ENCODE results near the gene NSUN3. TPM values are rescaled to one million over a fixed set of nuclear protein-coding genes. Genes with fewer than 3 reads are reported as not detected.

NSUN3 gene
- 10.4 and 16.4 TPM in 2 replicates for total RNA-seq (2014; rRNA removed; shearing (Covaris generic))
- 13.5 and 17.7 TPM in 2 replicates for total RNA-seq (2022)
- Bru-seq, nascent RNA = percentile 78 among the genes with signal in this experiment
- percentile 57 among the genes with signal in this experiment for BruChase-seq, experiment 1, labeled RNA remaining after a 6-hour chase
- percentile 66 among the genes with signal in this experiment for BruChase-seq, experiment 2, labeled RNA remaining after a 2-hour chase
- long read RNA-seq, transcript NSUN3-201 (6 exons, 3,289 nt) = major isoform, 10 of 15 reads
- long read RNA-seq, partial matches to known transcripts = 0 of 15 reads
- long read RNA-seq, other reads (novel, unspliced or antisense) = 5 of 15 reads

DNA sequence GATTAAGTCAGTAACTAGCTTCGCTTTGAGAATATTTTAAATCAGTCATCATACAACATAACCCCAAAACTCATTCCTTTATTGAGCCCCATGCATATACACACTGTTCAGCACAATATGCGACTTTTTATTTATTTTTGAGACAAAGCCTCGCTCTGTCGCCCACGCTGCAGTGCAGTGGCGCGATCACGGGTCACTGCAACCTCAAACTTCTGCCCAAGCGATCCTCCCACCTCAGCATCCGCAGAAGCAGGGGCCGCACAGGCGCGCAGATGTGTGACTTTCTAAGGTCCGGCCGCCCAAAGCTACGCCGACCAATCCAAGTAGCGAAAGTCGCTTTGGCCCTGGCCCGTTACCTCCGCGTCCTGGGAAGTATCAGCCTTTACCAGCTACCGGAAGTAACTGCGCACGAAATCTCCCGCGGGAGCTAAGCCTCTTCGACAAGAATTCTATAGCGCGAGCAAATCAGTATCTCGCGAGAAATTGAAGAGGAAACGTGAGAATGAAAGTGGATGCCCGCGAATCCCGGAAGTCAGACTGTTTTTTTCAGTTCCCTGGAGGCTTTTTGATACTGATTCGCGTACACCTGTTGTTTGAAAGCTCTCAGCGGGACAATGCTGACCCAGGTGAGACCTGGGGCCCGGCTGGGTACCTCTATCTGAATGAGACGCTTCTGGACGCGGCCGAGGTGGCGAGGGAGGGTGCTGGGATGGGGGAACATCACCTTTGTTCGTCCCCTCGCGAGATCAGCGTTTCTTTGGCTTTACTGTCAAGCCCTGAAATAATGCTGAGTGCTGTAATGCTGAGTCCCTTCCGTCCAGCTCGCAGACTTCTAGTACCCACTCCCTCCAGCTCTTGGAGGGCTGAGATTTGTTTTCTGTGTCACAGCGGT is at the start of gene NSUN3, which contains the start of gene DHFR2:
NSUN3 (plus strand) TSS at position 549 of the 892 bp plus-strand sequence; CDS start at position 615, 66 bp downstream.
DHFR2 (minus strand) TSS at position 404 of the 892 bp plus-strand sequence. CDS start 1,405 bp downstream, outside the sequence.
- peak within 1 kb of the TSS; percentile 96 for H2AFZ ChIP-seq (ENCODE audit: low read length)
- H3K79me2 ChIP-seq (ENCODE audit: insufficient read depth, low read depth, low read length) = peaks cover 40% of the 10 kb centered on the region
- H4K20me1 ChIP-seq (ENCODE audit: insufficient read depth, low read length) = no peaks in the 10 kb centered on the region
- TF ChIP-seq EZH2phosphoT487 (IDR thresholded peaks at IDR 0.05; ENCODE audit: borderline replicate concordance, low read depth, low read length) = no peak
- TF ChIP-seq CTCF (conservative IDR thresholded peaks at IDR 0.05; ENCODE audit: low read length) = no peak
- intact Hi-C loops (cut with micrococcal nuclease; ENCODE audit: unreplicated experiment) = loop anchor here (1.0 to 2.0 kb wide), 2 partner anchors 58 to 82 kb away; partner anchors contain the start of gene ARL13B
- peak within 1 kb of the TSS; percentile 91 for H3K4me3 ChIP-seq (ENCODE audit: low read depth, low read length, poor library complexity, severe bottlenecking)
- ChIA-PET POLR2A (interaction anchor here (0.6 to 3.1 kb wide), 17 partner anchors 8 to 90 kb away, joined by 3 to 23 read pairs (median 5); partner anchors contain the start of genes ARL13B and STX19), CTCF (ENCODE audit: unreplicated experiment) (interaction anchor here (0.6 kb wide), 1 partner anchor 20 kb away, joined by 4 read pairs; no protein-coding TSS in a partner anchor)
- DNase-seq (ENCODE audit: low spot score) = peak; percentile 98
- TSS peak; percentile 80 for BruUV-seq (replicated peaks)
- H3K4me2 ChIP-seq (ENCODE audit: low read length) = peak within 1 kb of the TSS; percentile 94
- peaks cover 27% of the 10 kb centered on the region for H3K4me1 ChIP-seq (ENCODE audit: insufficient read depth, low read length, poor library complexity, severe bottlenecking)
- peaks cover 18% of the 10 kb centered on the region for H3K9me3 ChIP-seq (ENCODE audit: low read length)
- peaks cover 36% of the 10 kb centered on the region for H3K36me3 ChIP-seq (ENCODE audit: insufficient read depth, low read length)
- peak within 1 kb of the TSS; percentile 94 for H3K27ac ChIP-seq (ENCODE audit: low read depth, low read length, poor library complexity, severe bottlenecking)
- no peaks in the 10 kb centered on the region for H3K9me2 ChIP-seq (ENCODE audit: insufficient read depth, low read length)

GRCh38 chr3:94015025-94015424 is 47.8 kb upstream of the NSUN3 start:
- H3K4me2 ChIP-seq (ENCODE audit: low read length) = no peak overlapping the region
- H3K4me1 ChIP-seq (ENCODE audit: insufficient read depth, low read length, poor library complexity, severe bottlenecking) = peaks cover 4% of the 10 kb centered on the region
- no peak for TF ChIP-seq CTCF (conservative IDR thresholded peaks at IDR 0.05; ENCODE audit: low read length)
- no peak for TF ChIP-seq EZH2phosphoT487 (IDR thresholded peaks at IDR 0.05; ENCODE audit: borderline replicate concordance, low read depth, low read length)
- no peaks in the 10 kb centered on the region for H3K9me3 ChIP-seq (ENCODE audit: low read length)
- no peaks in the 10 kb centered on the region for H3K79me2 ChIP-seq (ENCODE audit: insufficient read depth, low read depth, low read length)
- no peak overlapping the region for H3K27ac ChIP-seq (ENCODE audit: low read depth, low read length, poor library complexity, severe bottlenecking)
- H4K20me1 ChIP-seq (ENCODE audit: insufficient read depth, low read length) = no peaks in the 10 kb centered on the region
- intact Hi-C loops (cut with micrococcal nuclease; ENCODE audit: unreplicated experiment) = no loop called here
- H2AFZ ChIP-seq (ENCODE audit: low read length) = no peak overlapping the region
- POLR2A ChIA-PET = interaction anchor here (0.5 to 1.7 kb wide), 4 partner anchors 9 to 48 kb away, joined by 3 to 5 read pairs (median 3); partner anchors contain the start of genes DHFR2 and NSUN3
- H3K9me2 ChIP-seq (ENCODE audit: insufficient read depth, low read length) = no peaks in the 10 kb centered on the region
- CTCF ChIA-PET (ENCODE audit: unreplicated experiment) = no interaction called here
- peak; percentile 12 for DNase-seq (ENCODE audit: low spot score)
- H3K36me3 ChIP-seq (ENCODE audit: insufficient read depth, low read length) = no peaks in the 10 kb centered on the region
- H3K4me3 ChIP-seq (ENCODE audit: low read depth, low read length, poor library complexity, severe bottlenecking) = no peak overlapping the region
- BruUV-seq (replicated peaks) = no TSS peak
